ENCODE measurements around the gene NTM.
A peak's percentile ranks its signal among the peaks of the same experiment; 100 is the strongest.

- TF ChIP-seq, protein P1, sequence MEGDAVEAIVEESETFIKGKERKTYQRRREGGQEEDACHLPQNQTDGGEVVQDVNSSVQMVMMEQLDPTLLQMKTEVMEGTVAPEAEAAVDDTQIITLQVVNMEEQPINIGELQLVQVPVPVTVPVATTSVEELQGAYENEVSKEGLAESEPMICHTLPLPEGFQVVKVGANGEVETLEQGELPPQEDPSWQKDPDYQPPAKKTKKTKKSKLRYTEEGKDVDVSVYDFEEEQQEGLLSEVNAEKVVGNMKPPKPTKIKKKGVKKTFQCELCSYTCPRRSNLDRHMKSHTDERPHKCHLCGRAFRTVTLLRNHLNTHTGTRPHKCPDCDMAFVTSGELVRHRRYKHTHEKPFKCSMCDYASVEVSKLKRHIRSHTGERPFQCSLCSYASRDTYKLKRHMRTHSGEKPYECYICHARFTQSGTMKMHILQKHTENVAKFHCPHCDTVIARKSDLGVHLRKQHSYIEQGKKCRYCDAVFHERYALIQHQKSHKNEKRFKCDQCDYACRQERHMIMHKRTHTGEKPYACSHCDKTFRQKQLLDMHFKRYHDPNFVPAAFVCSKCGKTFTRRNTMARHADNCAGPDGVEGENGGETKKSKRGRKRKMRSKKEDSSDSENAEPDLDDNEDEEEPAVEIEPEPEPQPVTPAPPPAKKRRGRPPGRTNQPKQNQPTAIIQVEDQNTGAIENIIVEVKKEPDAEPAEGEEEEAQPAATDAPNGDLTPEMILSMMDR (IDR thresholded peaks at IDR 0.05) = peak; percentile 73
- TF ChIP-seq ZFX (IDR thresholded peaks at IDR 0.05; ENCODE audit: borderline replicate concordance) = no peak
Measured at GRCh38 chr11:132186699-132187098, 816.3 kb downstream of the NTM start.
